SKM-1 treated with dmso at 0.1 percent for 144 hours (cell line): ENCODE data around the gene TRPM3.

Experiments used
- DNase-seq: peaks from one replicate; lab custom pipeline; 2025; ENCODE audit not compliant: unreplicated experiment; lab: John Stamatoyannopoulos, UW

Gene TRPM3

GRCh38 chr9:70950270-70950669 lies 171.2 kb downstream of the TRPM3 start:
- DNase-seq: no peak

GRCh38 chr9:70949239-70949638 lies 172.2 kb downstream of the TRPM3 start:
- DNase-seq: no peak

- DNase-seq: no peak
Observed at GRCh38 chr9:70948744-70949143, 172.7 kb downstream of the TRPM3 start.

- DNase-seq: no peak
Observed at GRCh38 chr9:70947511-70947910, 173.9 kb downstream of the TRPM3 start.

- no peak for DNase-seq
Observed at GRCh38 chr9:70947086-70947485, 174.3 kb downstream of the TRPM3 start.

- no peak for DNase-seq
Observed at GRCh38 chr9:70945301-70945700, 176.1 kb downstream of the TRPM3 start.

GRCh38 chr9:70941191-70941590 lies 180.2 kb downstream of the TRPM3 start:
- DNase-seq: no peak

- no peak for DNase-seq
Observed at GRCh38 chr9:70940605-70941004, 180.8 kb downstream of the TRPM3 start.

GRCh38 chr9:70936536-70936935 lies 184.9 kb downstream of the TRPM3 start:
- no peak for DNase-seq

- no peak for DNase-seq
Observed at GRCh38 chr9:70935856-70936255, 185.6 kb downstream of the TRPM3 start.

- DNase-seq: no peak
Observed at GRCh38 chr9:70934642-70935041, 186.8 kb downstream of the TRPM3 start.

- no peak for DNase-seq
Observed at GRCh38 chr9:70933321-70933720, 188.1 kb downstream of the TRPM3 start.

GRCh38 chr9:70932097-70932496 lies 189.3 kb downstream of the TRPM3 start:
- no peak for DNase-seq

- no peak for DNase-seq
Observed at GRCh38 chr9:70927530-70927929, 193.9 kb downstream of the TRPM3 start.

GRCh38 chr9:70924895-70925547 lies 196.4 kb downstream of the TRPM3 start:
- DNase-seq: peak; percentile 15

GRCh38 chr9:70924380-70924779 lies 197.0 kb downstream of the TRPM3 start:
- no peak for DNase-seq

- no peak for DNase-seq
Observed at GRCh38 chr9:70923961-70924360, 197.5 kb downstream of the TRPM3 start.

- no peak for DNase-seq
Observed at GRCh38 chr9:70921136-70921535, 200.3 kb downstream of the TRPM3 start.

- DNase-seq: no peak
Observed at GRCh38 chr9:70917277-70917676, 204.1 kb downstream of the TRPM3 start.

- no peak for DNase-seq
Observed at GRCh38 chr9:70911791-70912190, 209.6 kb downstream of the TRPM3 start.

- no peak for DNase-seq
Observed at GRCh38 chr9:70910598-70910997, 210.8 kb downstream of the TRPM3 start.

- DNase-seq: no peak
Observed at GRCh38 chr9:70902692-70903131, 218.7 kb downstream of the TRPM3 start.

- no peak for DNase-seq
Observed at GRCh38 chr9:70902171-70902570, 219.2 kb downstream of the TRPM3 start.
